Left renal pelvis (tissue), 4 donors: ENCODE results near the gene NKX3-2. TPM values are rescaled to one million over a fixed set of nuclear protein-coding genes. Genes with fewer than 3 reads are reported as not detected.

ENCODE experiments used
- DNase-seq, 4 donors: peaks; one replicate each; pipeline ENCODE4 v3.0.0-alpha.2; 2013; ENCODE audit warnings: low read depth in 4 of 4, low spot score in 3 of 4
- polyA plus RNA-seq, 4 donors: library from polyadenylated mRNA; unstranded; fragments of 120-200 nt; gene quantifications; one replicate each; pipeline ENCODE4 v1.2.1, GENCODE V29; 2013; ENCODE audit not compliant: insufficient read length in 4 of 4

NKX3-2 gene
- polyA plus RNA-seq, 4 donors, result 0.06 TPM; not detected in 3

- DNase-seq, result no peak
Observed at GRCh38 chr4:13515268-13515667, 29.0 kb downstream of the NKX3-2 start.

DNA sequence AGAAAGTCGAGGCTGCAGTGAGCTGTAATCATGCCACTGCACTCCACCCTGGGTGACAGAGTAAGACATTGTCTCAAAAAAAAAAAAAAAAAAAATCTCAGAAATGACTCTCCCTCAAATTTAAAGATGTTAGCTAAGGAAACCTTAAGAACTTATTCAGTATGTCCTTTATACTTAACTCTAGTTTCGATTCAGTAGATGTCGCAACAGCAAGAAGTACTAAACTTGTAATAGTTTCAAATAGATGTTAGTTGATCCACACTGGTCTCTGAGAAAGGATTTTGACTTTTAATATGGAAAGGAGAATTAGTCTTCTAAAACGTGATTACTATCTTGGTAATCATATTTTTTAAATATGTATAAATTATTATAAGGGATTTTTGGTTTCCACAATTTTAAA, 29.6 kb downstream of the NKX3-2 start:
- no peak for DNase-seq

GRCh38 chr4:13511101-13511500, 33.2 kb downstream of the NKX3-2 start:
- DNase-seq, result no peak

DNA sequence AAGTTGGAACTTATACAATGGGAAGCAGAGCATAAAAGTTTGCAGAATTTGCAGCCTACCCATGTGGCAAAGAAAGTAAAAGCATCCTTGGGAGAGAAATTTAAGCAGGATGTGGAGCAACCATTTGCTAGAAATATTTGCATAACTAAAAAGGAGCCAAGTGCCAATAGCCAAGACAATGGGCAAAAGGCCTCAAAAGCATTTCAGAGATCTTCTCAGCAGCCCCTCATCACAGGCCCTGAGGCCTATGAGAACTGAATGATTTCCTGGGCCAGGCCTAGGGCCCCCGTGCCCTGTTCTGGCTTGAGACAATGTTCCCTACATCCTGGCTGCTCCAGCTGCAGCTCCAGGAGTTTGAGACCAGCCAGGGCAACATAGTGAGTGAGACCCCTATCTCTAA, 34.9 kb downstream of the NKX3-2 start:
- no peak for DNase-seq

DNA sequence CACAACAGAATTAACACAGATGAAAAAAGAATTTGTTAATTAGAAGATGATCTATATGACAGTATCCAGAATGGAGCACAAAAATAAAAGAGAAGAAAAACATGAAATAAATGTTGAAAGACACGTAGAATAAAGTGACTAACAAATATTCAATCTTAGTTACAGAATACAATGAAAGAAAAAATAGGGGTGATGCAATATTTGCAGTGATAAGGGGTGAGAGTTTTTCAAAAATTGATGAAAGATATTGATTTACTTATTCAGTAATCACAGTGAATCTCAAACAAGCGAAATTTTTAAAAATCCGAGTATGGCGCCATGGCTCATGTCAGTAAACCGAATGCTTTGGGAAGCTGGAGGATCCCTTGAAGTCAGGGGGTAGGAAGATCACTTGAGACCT, 39.9 kb downstream of the NKX3-2 start:
- no peak for DNase-seq

DNA sequence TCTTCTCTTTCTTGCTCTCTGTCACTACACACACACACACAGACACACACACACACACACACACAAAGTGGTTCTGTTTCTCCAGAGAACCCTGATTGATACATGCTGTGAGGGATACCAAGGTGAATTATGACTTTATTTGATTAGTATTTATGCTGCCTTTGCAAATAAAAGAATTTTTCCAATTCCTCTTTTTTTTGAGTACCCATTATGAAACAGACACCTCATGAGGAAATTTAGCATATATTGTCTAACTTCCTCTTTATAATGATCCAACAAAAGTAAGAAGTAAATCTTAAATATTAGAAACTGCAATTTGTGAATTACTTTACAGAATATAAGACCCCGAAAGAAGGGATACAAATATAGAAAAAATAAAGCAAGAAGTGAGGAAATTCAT, 45.8 kb downstream of the NKX3-2 start:
- DNase-seq, result no peak

DNA sequence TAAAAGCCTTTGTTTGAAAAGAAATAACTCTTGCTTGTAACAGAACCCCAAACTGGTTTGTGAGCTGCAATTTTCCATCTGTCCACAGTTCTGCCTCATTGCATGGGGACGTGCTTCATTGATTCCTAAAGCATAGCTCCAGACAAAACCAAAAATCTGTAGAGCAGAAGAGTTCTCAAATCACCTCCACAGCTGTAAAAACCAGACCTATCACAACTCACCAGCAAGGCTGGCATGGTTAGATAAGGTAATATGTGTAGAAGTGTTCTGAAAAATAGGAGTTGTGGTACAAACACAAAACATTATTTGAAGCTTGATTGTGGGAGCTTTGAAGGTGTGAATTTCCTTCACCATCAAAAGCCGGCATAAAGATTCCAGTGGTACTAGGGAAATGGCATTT, 47.7 kb downstream of the NKX3-2 start:
- DNase-seq, result no peak

DNA sequence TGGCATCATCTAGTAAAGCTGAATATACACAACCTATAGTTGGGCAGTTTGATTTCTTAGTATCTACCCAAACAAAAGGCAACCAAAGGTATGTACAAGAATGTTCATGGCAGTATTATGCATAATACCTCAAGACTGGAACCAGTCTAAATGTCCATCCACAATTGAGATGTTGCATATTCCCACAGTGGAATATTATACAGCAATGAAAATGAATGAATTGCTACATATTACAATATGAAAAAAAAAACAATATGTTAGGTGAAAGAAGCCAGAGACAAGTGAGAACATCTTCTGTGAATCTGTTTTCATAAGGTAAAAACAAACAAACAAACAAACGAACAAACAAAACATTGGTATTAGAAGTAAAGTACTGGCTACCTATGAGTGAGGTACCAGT, 48.6 kb downstream of the NKX3-2 start:
- DNase-seq, result no peak

DNA sequence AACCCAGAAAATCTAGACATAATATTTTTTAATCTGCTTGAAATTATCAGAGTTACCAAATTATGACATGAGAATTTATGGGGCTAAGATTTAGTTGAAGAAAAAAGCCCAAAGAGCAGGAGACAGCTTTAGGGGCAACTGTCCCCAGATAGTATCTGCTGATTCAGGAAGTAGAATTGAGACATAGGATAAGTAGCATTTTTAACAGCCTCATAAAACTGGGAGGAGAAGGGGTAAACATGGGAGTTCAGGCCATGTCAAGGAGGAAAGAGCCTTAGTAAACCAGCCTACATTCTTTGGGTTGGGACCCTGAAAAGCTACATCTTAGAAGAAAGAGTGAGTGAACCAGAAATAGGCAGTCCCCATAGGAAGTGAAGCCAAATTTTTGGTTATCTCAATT, 50.5 kb downstream of the NKX3-2 start:
- no peak for DNase-seq

- no peak for DNase-seq
Observed at GRCh38 chr4:13492747-13493146, 51.6 kb downstream of the NKX3-2 start.

Other genes starting within 250 kb of the NKX3-2 start
- 10 to 100 TPM; 29.6 to 40.0 (median 34.8) TPM for gene RAB28, start 60.2 kb downstream of the NKX3-2 start, polyA plus RNA-seq
- gene BOD1L1, start 83.2 kb upstream of the NKX3-2 start, polyA plus RNA-seq, result 10 to 100 TPM; 51.7 to 60.2 (median 56.0) TPM